K562 (cell line): ENCODE measurements around the gene SERPINA9. TPM values are rescaled to one million over a fixed set of nuclear protein-coding genes. Genes with fewer than 3 reads are reported as not detected.
"Not testable (repeated sequence)": the region's sequence is repeated elsewhere in the genome, so short reads cannot be mapped to it uniquely, and the experiment has no call there.

Experiments
- ATAC-seq: fragments of 200-7000 bp; cut with Tn5 transposase; 3 replicates; pipeline ENCODE4 v1.9.1; 2020; ENCODE audit warnings: moderate library complexity
- BruUV-seq: library from RNA; stranded (reverse); fragments of 400-500 nt; replicated peaks from 2 replicates; lab custom pipeline; 2021; lab: Mats Ljungman, UMichigan
- CTCF ChIA-PET: fragments of 300-600 bp; formaldehyde crosslinking; extraction: SDS; loops from one replicate; lab custom pipeline; 2021; ENCODE audit warnings: low intra/inter-chr PET ratio; lab: Yijun Ruan, JAX
- POLR2A ChIA-PET: fragments of 300-600, 350-650 bp; sonication (Branson Sonifier 250); formaldehyde crosslinking; extraction: SDS; loops from one replicate; lab custom pipeline; 2021; ENCODE audit warnings: antibody characterized with exemption, inconsistent platforms; lab: Yijun Ruan, JAX
- DNase-seq, 4 experiments: peaks; one replicate each; pipeline versions ENCODE4 v3.0.0 to v3.0.0-alpha.2; 2011 to 2018; ENCODE audit warnings: low spot score in 3 of 4, mixed read lengths in 3 of 4; ENCODE audit errors: extremely low read depth in 1 of 4
- FAIRE-seq: peaks from 2 replicates; lab custom pipeline; 2011; peaks lifted over from hg19 to GRCh38; lab: Jason Lieb, UNC
- H2AFZ ChIP-seq: 2 replicates; pipeline ENCODE4 v1.6.0; 2011; ENCODE audit warnings: low read depth, low read length, control low read depth, inconsistent platforms
- H3K27ac ChIP-seq: fragments of 200-600 bp; 3 replicates; pipeline ENCODE4 v1.8.0; 2011; ENCODE audit warnings: low read depth, mild to moderate bottlenecking, control low read depth, inconsistent platforms, low read length, moderate library complexity, mixed read lengths; ENCODE audit errors: extremely low read depth
- H3K27me3 ChIP-seq, 2 experiments: fragments of 300-600 bp in 1 of 2; 2 replicates in 1 of 2; 3 replicates in 1 of 2; pipeline versions ENCODE4 v1.6.0 to v1.8.0; 2011; ENCODE audit warnings: inconsistent platforms in 2 of 2, low read length in 2 of 2, mild to moderate bottlenecking in 1 of 2, mixed read lengths in 1 of 2, moderate library complexity in 1 of 2; ENCODE audit not compliant: control insufficient read depth in 2 of 2, insufficient read depth in 2 of 2
- H3K36me3 ChIP-seq: fragments of 300-600 bp; 3 replicates; pipeline ENCODE4 v1.8.0; 2011; ENCODE audit warnings: mild to moderate bottlenecking, low read length, inconsistent platforms; ENCODE audit not compliant: control insufficient read depth, insufficient read depth
- H3K4me1 ChIP-seq, 2 experiments: fragments of 200-600 bp in 1 of 2; replicated peaks in 1 of 2; 2 replicates in 1 of 2; 3 replicates in 1 of 2; pipeline versions ENCODE4 v1.5.1 to v1.8.0; 2011; ENCODE audit warnings: inconsistent platforms in 2 of 2, low read length in 2 of 2, mild to moderate bottlenecking in 1 of 2, mixed read lengths in 1 of 2, moderate library complexity in 1 of 2; ENCODE audit not compliant: control insufficient read depth in 2 of 2, insufficient read depth in 2 of 2
- H3K4me2 ChIP-seq: 2 replicates; pipeline ENCODE4 v1.6.1; 2011; ENCODE audit warnings: low read length, control low read depth, inconsistent platforms, mixed read lengths; ENCODE audit not compliant: insufficient read depth
- H3K4me3 ChIP-seq: fragments of 200-600 bp; sonication (generic), shearing (Covaris generic); 2 replicates; pipeline ENCODE4 v1.5.1; 2016; ENCODE audit warnings: control low read depth, inconsistent platforms
- H3K79me2 ChIP-seq: fragments of 200-600 bp; 3 replicates; pipeline ENCODE4 v1.8.0; 2011; ENCODE audit warnings: low read length, inconsistent platforms; ENCODE audit not compliant: control insufficient read depth, insufficient read depth
- H3K9ac ChIP-seq, 2 experiments: 2 replicates each; pipeline versions ENCODE4 v1.6.0 to v1.6.1; 2011; ENCODE audit warnings: low read depth in 2 of 2, low read length in 2 of 2, control low read depth in 1 of 2, inconsistent platforms in 1 of 2, mild to moderate bottlenecking in 1 of 2, mixed read lengths in 1 of 2; ENCODE audit not compliant: insufficient read depth in 1 of 2
- H3K9me1 ChIP-seq: one replicate; pipeline ENCODE4 v1.6.0; 2011; ENCODE audit warnings: inconsistent platforms, mild to moderate bottlenecking, low read length, moderate library complexity; ENCODE audit not compliant: control insufficient read depth, insufficient read depth
- H3K9me3 ChIP-seq: replicated peaks from 2 replicates; pipeline ENCODE4 v1.5.1; 2011; ENCODE audit warnings: low read depth, low read length, inconsistent platforms; ENCODE audit not compliant: control insufficient read depth, insufficient read depth
- H4K20me1 ChIP-seq: replicated peaks from 2 replicates; pipeline ENCODE4 v1.6.1; 2011; ENCODE audit warnings: low read length, inconsistent platforms, mixed read lengths; ENCODE audit not compliant: control insufficient read depth, insufficient read depth
- CEBPG ChIP-seq, 3 experiments: fragments of 200-800 bp in 1 of 3; sonication (Bioruptor generic) in 1 of 3; sonication (generic) in 1 of 3; formaldehyde crosslinking in 1 of 3; IDR thresholded peaks in 2 of 3; conservative IDR thresholded peaks in 1 of 3; 2 replicates each; pipeline versions ENCODE4 v1.6.1 to v1.8.0; 2016 to 2022; ENCODE audit warnings: missing compliant biosample characterization in 2 of 3, missing genetic modification characterization in 2 of 3, mild to moderate bottlenecking in 1 of 3, missing genetic modification reagents in 1 of 3
- ELK3 ChIP-seq: fragments of 450-650 bp; formaldehyde crosslinking; IDR thresholded peaks from 2 replicates; pipeline ENCODE4 v1.4.0; 2020; ENCODE audit warnings: mild to moderate bottlenecking
- HMGXB4 ChIP-seq: sonication (generic); formaldehyde crosslinking; IDR thresholded peaks from 2 replicates; pipeline ENCODE4 v1.8.1; 2023; ENCODE audit warnings: mild to moderate bottlenecking, missing genetic modification reagents
- U2AF2 ChIP-seq: fragments of 200-400 bp; formaldehyde crosslinking; optimal IDR thresholded peaks from 2 replicates; pipeline ENCODE3; 2017; ENCODE audit warnings: low read depth, mild to moderate bottlenecking, low read length
- ZNF253 ChIP-seq: fragments of 250-450 bp; sonication (Bioruptor Pico); conservative IDR thresholded peaks from 2 replicates; pipeline ENCODE4 v1.6.1; 2021; ENCODE audit warnings: mild to moderate bottlenecking
- WGBS: fragments of 100-300 bp; shearing (Covaris generic); methylation state at CpG from one replicate; pipeline ENCODE4 v1.1.6; 2016; ENCODE audit warnings: low coverage, mixed read lengths; ENCODE audit not compliant: insufficient coverage; ENCODE audit errors: missing lambda C conversion rate; 5-methylcytosine and 5-hydroxymethylcytosine counted together
- in situ Hi-C: fragments of 300-500 bp; cut with MboI; formaldehyde crosslinking; loops from 4 replicates; pipeline ENCODE4 v1.15.0; 2018; ENCODE audit warnings: inconsistent platforms, mixed read lengths
- intact Hi-C: fragments of 100-400 bp; cut with micrococcal nuclease; formaldehyde crosslinking; loops from 2 replicates; pipeline ENCODE4 v1.14.2; 2022
- polyA plus RNA-seq, 8 experiments: library from polyadenylated mRNA; depleted of rRNA in 4 of 8; stranded (reverse) in 5 of 8; unstranded in 3 of 8; fragments of >200 nt; fragmentation: Nextera tagmentation in 2 of 8; fragmentation: Illumina TruSeq in 1 of 8; extraction: Ambion mirVana in 2 of 8; extraction: Trizol in 1 of 8; gene quantifications; 2 replicates each; pipeline versions ENCODE4 v1.2.1 to v1.2.3, GENCODE V29; 2011 to 2014; ENCODE audit warnings: inconsistent platforms in 1 of 8, missing spikeins in 1 of 8
- total RNA-seq, 7 experiments: library from RNA; depleted of rRNA in 6 of 7; stranded (reverse); fragments of >200 nt in 6 of 7; fragmentation: Illumina TruSeq in 2 of 7; extraction: Trizol in 2 of 7; gene quantifications; 2 replicates each; pipeline versions ENCODE4 v1.2.1 to v1.2.3, GENCODE V29; 2011 to 2021; ENCODE audit warnings: low replicate concordance in 1 of 7
- TF ChIP-seq, protein P1 (sequence below): fragments of 450-650 bp; IDR thresholded peaks from 2 replicates; pipeline ENCODE4 v1.7.0; 2016; ENCODE audit warnings: borderline replicate concordance
- TF ChIP-seq, protein P2 (sequence below): fragments of 450-650 bp; IDR thresholded peaks from 2 replicates; pipeline ENCODE4 v1.6.1; 2018; ENCODE audit warnings: mild to moderate bottlenecking, low read depth; ENCODE audit not compliant: partially characterized antibody

SERPINA9 gene
- total and polyA plus RNA-seq, 9 of the 15 experiments (the other 6 are each of a cell fraction or from before 2014, with no cell fraction given): not detected

- ATAC-seq; H3K4me3 ChIP-seq; CTCF ChIA-PET; H2AFZ ChIP-seq; H3K4me1 ChIP-seq; H3K27ac ChIP-seq; H3K79me2 ChIP-seq; H3K9me3 ChIP-seq; H3K9ac ChIP-seq; POLR2A ChIA-PET; H3K27me3 ChIP-seq; H4K20me1 ChIP-seq; intact Hi-C loops; FAIRE-seq; DNase-seq; in situ Hi-C loops; H3K9me1 ChIP-seq; H3K4me2 ChIP-seq; H3K36me3 ChIP-seq; BruUV-seq; TF ChIP-seq CEBPG (CRISPR knock-in tag; IDR thresholded peaks at IDR 0.05): not testable (repeated sequence)
- WGBS: 0% methylated on average over 1 of the region's 2 CpGs
- TF ChIP-seq CEBPG (tag; conservative IDR thresholded peaks at IDR 0.05 in 1 of 2, IDR thresholded peaks at IDR 0.05 in 1 of 2): 0 out of 4 replicates have a peak, but pooled peaks of 1 of the 2 experiments have one; percentile 15
Observed at GRCh38 chr14:94510481-94510880, 34.5 kb upstream of the SERPINA9 start.

GRCh38 chr14:94509356-94509755 lies 33.4 kb upstream of the SERPINA9 start, which contains the start of gene SERPINA12:
TSS of gene SERPINA12 (minus strand) at chr14:94509469. CDS start at chr14:94498397, 11,072 bp downstream.
- ChIA-PET POLR2A (no interaction called here), CTCF (no interaction called here)
- DNase-seq (no peak), ATAC-seq (no peak), FAIRE-seq (no peak)
- no peak within 1 kb of the TSS for H3K9ac ChIP-seq
- intact Hi-C loops (no loop called here), in situ Hi-C loops (no loop called here)
- H3K9me3 ChIP-seq: no peaks in the 10 kb centered on the region
- no peaks in the 10 kb centered on the region for H3K27me3 ChIP-seq
- H3K27ac ChIP-seq: no peak within 1 kb of the TSS
- H3K79me2 ChIP-seq: no peaks in the 10 kb centered on the region
- no peaks in the 10 kb centered on the region for H3K9me1 ChIP-seq
- no peak within 1 kb of the TSS for H3K4me2 ChIP-seq
- no peaks in the 10 kb centered on the region for H3K36me3 ChIP-seq
- no peak within 1 kb of the TSS for H2AFZ ChIP-seq
- no peaks in the 10 kb centered on the region for H4K20me1 ChIP-seq
- BruUV-seq: no TSS peak
- H3K4me3 ChIP-seq: no peak within 1 kb of the TSS
- 0% methylated on average over 2 of the region's 3 CpGs for WGBS
- H3K4me1 ChIP-seq: no peaks in the 10 kb centered on the region
- no peak for TF ChIP-seq ZNF253 (CRISPR knock-in tag)
- TF ChIP-seq, protein P1, sequence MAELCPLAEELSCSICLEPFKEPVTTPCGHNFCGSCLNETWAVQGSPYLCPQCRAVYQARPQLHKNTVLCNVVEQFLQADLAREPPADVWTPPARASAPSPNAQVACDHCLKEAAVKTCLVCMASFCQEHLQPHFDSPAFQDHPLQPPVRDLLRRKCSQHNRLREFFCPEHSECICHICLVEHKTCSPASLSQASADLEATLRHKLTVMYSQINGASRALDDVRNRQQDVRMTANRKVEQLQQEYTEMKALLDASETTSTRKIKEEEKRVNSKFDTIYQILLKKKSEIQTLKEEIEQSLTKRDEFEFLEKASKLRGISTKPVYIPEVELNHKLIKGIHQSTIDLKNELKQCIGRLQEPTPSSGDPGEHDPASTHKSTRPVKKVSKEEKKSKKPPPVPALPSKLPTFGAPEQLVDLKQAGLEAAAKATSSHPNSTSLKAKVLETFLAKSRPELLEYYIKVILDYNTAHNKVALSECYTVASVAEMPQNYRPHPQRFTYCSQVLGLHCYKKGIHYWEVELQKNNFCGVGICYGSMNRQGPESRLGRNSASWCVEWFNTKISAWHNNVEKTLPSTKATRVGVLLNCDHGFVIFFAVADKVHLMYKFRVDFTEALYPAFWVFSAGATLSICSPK: no peak
- TF ChIP-seq, protein P2, sequence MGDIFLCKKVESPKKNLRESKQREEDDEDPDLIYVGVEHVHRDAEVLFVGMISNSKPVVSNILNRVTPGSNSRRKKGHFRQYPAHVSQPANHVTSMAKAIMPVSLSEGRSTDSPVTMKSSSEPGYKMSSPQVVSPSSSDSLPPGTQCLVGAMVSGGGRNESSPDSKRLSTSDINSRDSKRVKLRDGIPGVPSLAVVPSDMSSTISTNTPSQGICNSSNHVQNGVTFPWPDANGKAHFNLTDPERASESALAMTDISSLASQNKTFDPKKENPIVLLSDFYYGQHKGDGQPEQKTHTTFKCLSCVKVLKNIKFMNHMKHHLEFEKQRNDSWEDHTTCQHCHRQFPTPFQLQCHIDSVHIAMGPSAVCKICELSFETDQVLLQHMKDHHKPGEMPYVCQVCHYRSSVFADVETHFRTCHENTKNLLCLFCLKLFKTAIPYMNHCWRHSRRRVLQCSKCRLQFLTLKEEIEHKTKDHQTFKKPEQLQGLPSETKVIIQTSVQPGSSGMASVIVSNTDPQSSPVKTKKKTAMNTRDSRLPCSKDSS: no peak
- TF ChIP-seq ELK3 (CRISPR knock-in tag): no peak
- no peak for TF ChIP-seq HMGXB4 (CRISPR knock-in tag)
- TF ChIP-seq U2AF2: no peak
